GM10847 (cell line): Measurements from ENCODE around the gene MS4A7.

ENCODE experiments used
- POLR2A ChIP-seq: IDR thresholded peaks from 2 replicates; pipeline ENCODE4 v1.6.1; 2011; ENCODE audit not compliant: insufficient read length; ENCODE audit errors: extremely low read depth

The MS4A7 gene

GRCh38 chr11:60394666-60395380, 16.5 kb downstream of the MS4A7 start:
- TF ChIP-seq POLR2A, result no peak

GRCh38 chr11:60396382-60396781, 18.1 kb downstream of the MS4A7 start, which contains the start of gene MS4A14:
Gene MS4A14, plus strand, starts transcription at chr11:60396459. Its CDS starts 120 bp downstream, at chr11:60396579.
- no peak for TF ChIP-seq POLR2A

GRCh38 chr11:60396799-60397198, 18.5 kb downstream of the MS4A7 start:
- TF ChIP-seq POLR2A, result no peak

- no peak for TF ChIP-seq POLR2A
Observed at GRCh38 chr11:60420015-60420414, 41.7 kb downstream of the MS4A7 start.

GRCh38 chr11:60422609-60423008, 44.3 kb downstream of the MS4A7 start:
- TF ChIP-seq POLR2A, result no peak

GRCh38 chr11:60428517-60428916, 50.2 kb downstream of the MS4A7 start:
- TF ChIP-seq POLR2A, result no peak

- TF ChIP-seq POLR2A, result no peak
Observed at GRCh38 chr11:60429272-60429671, 50.9 kb downstream of the MS4A7 start, which contains the start of gene MS4A5. Gene MS4A5, plus strand, starts transcription at chr11:60429572. Its CDS starts 103 bp downstream, at chr11:60429675.

GRCh38 chr11:60431251-60431650, 52.9 kb downstream of the MS4A7 start:
- no peak for TF ChIP-seq POLR2A

- TF ChIP-seq POLR2A, result no peak
Observed at GRCh38 chr11:60433401-60433800, 55.1 kb downstream of the MS4A7 start.
